Stimulated activated CD4-positive, alpha-beta T cell treated with anti-CD3 and anti-CD28 coated beads, Interleukin-4, amount 100 ng/mL, for 1 hour (primary cell): ENCODE data around the gene CCDC170.

Experiments used
- DNase-seq: peaks from one replicate; pipeline ENCODE4 v3.0.0-alpha.2; 2020

Gene CCDC170

DNA sequence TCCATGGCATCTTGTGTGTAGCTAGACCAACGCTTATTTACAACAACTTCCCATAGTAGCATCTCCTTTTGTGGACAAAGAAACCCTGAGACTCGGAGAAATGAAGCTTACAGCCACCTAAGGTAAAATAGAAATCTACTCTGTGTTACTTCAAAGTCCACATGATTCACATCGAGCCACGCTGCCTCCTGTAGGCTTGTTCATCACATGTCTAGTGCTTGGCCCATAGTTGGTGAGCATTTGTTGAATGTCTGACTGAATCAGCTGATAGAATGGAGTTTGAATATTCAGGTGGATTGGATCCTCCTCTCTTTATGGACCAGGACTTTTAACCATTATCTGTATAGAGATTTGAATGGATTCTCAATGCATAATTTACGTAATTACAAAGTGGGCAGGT, 130.7 kb downstream of the CCDC170 start:
- DNase-seq: no peak

DNA sequence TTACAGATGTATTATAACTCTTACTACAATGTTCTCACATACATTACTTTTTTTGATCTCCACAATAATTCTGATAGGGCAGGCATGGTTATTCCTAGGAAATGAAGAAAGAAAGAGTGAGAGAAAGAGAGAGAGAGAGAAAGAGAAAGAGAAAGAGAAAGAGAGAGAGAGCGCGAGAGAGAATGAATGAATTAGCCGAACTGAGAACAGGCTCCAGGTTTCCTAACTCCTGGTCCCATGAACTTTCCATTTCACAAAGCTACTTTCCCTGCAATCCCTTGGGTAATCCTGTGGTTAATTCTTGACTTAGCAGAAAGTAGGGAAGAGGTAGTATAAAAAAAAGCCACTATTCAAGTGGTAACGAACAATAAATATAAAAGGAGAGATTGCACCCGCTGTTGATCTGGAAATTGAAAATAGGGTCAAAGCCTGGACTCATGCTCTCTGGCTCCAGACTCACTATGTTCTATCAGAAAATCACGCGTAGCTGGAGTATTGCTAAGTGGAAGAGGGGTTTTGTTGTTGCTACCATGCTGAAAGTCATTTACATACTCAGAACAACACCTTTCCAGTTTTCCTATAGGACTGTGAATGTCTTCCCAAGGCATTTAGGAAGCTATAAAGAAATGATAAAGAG, 131.2 kb downstream of the CCDC170 start:
- DNase-seq: no peak

DNA sequence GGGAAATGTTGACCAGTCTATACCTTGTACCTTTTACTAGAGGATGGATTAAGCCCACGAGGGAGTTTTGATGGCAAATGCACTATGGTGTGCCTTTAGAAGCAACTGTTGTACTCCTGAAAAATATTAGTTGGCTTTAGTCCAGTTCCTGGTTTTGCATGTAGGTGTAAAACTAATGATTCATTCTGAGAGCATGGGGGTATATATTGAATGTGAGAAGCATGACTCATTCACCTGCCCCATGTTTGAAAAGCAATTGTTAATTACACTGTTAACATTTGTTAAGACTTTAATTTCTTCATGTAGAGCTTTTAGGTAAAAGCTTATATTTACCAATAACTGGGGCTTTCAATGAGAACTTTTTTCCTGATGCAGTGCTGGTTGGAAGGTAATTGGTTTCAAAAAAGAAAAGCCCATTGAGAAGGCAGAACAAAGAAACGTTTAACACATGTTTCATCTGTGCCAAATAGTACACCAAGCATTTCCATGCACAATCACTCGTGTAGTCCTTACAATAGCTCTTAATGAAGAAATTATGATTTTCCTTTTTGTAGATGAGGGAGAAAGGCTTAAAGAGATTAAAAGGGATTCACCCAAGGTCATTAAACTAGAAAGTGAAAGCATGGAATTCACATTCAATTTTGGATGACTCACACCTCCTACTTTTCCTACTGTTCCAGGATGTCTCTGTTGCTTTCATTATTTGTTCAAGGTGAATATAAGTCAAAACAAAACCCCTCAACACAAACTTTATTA, 134.1 kb downstream of the CCDC170 start:
- DNase-seq: no peak

DNA sequence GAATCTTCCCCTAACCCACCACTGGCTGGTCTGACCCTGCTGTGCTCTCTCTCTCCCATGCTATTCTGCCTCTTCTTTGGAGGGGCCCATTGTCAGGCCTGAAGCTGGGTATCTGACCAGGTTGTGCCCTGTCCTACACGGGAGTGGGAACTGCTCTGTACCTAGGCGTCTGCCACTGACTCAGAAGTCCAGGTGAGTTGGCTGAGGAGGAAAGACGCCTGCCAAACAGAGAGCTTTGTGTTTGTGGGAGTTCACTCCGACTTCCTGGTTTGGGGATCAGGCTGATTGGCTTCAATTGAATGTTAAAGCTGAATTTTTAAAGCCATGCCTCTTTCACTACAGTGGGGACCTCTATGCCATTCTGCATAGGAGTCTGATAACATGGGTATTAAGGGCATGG, 136.0 kb downstream of the CCDC170 start:
- DNase-seq: no peak

DNA sequence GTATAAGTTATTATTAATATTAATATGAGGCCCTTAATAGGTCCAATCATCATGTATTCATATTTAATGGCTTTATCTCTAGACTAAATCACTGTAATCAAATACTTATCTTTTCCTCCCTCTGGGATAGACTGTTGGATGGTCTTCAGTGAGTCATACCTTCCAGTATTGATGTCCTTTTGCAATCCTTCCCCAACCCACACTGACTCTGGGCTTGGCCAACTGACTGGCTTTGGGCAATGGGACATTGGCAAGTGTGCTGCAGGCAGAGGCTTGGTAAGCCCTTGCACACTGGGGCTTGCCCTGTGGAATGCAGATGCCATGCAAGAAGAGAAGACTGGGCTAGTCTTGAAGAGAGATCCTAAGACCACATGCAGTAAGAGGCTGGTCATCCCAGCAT, 136.6 kb downstream of the CCDC170 start:
- DNase-seq: no peak

DNA sequence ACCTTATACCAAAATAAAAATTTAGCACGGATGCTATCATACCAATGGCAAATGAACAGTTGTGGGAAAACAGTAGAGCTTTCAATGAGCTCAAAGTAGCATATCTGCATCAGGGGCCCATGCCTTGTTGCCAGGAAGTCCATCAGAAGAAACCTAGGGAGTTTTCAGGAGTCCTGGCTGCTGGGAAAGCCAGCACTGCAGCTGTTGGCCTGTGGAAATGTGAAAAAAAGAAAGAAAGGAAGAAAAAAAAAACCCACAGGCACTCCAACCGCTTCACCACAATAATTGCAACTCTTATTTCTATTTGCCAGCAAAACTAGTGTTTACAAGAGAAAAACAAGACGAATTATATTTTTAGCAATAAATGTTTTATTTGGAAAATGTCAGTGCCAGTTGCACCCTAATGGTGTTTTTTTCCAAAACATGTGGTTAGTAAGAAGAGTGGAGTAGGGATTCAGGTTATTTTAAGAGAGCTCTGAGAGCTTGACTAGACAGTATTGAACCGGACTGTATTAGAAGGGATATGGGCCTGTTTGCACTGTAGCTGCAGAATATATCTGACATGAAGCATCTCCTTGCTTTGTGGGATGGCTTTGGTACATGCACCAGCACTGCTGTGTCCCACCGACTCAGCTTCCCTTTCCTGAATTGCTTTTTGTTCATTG, 137.3 kb downstream of the CCDC170 start:
- no peak for DNase-seq

DNA sequence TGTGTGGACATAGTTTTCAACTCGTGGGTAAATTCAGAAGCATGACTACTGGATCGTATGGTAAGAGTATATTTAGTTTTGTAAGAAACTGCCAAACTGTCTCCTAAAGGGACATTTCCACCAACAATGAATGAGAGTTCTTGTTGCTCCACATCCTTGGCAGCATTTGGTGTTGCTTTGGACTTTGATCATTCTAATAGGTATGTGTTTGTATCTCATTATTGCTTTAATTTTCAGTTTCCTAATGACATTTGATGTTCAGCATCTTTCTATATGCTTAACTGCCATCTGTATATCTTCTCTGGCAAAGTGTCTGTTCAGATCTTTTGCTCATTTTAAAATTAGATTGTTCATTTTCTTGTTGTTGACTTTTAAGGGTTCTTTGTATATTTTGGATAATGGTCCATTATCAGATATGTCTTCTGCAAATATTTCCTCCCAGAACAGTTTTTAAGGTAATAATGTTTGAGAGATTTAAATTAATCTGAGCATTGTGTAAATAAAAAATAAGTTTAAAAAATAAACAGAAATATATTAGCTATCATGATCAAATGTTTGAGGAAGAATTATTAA, 138.7 kb downstream of the CCDC170 start:
- DNase-seq: no peak

DNA sequence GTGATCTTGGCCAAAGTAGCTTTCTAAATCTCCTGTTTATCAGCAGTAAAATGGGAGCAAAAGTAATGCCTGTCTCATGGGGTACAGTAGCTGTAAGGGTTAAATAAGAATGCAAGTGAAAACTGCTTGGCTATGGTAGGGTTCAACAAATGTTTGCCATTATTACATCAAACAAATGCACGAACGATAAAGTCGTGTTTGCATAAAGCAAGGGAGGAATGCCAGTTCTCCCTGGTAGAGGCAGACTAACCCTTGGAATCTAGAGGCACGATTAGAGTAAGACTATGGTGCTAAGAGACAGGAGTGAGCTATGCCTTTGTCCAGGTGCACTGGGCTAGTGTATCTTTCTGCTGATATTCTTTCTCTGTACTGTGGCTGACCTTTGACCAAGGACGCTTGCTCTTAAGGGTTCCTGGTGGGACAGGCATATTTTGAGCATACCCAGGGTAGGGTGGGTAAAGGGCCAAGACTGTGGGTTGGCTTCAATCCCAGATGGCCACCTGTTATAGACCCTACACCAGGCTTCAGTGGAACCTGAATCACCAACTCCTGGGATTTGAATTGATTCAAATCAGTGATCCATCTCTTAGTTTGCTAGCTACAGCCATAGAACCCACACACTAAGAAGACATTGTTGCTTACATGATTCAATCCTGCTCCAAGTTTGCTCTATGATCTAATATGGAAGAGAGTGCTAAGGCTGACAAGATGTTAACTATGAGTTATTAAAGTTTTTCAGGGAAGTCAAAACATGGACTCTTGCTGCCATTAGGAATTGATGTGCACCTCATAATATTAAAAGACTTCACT, 139.9 kb downstream of the CCDC170 start:
- DNase-seq: no peak

DNA sequence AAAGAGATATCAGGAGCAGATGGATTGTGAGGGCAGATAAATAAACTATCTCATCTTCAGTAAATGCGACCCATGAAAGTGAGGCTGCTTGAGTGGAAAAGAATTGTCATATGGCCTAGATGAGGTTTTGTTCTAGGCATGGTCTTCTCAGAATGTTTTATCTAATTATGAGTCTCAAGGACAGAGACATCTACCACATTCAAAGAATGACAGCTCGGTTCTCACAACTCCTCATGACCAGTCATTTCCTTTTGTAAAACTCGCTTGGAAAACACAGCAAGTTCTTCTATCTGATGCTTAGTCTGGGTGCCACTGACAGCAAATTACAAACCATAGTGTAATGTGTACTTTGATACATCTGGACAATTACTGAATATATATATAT, 140.5 kb downstream of the CCDC170 start:
- no peak for DNase-seq

DNA sequence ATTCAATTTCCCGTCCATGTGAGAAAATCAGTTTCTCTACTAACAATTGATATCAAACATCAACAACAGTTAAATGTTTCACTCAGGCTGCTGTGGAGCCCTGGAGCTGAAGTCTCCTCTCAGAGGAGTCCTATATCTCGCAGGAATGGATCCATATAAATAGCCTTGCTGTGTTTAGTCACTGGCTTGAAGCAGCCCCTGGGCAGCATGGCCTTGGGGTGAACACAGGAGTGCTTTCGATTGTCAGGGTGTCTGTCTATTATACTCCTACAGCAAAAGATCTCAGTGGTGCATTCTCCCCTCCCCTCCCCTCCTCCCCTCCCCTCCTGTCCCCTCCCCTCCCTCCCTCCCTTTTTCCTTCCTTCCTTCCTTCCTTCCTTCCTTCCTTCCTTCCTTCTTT, 141.9 kb downstream of the CCDC170 start:
- no peak for DNase-seq

DNA sequence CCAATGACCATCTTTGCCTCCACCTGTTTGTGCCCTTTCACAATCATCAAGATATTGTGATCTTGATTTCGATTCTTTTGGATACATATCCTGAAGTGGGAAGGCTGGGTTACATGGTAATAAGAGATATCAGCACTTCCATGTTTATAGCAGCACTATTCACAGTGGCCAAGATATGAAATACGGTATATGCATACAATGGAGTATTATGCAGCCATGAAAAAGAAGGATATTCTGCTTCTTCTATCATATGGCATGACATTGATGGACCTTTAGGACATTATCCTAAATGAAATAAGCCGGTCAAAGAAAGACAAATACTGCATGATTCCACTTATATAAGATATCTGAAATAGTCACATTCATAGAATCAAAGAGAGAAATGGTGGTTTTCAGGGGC, 144.0 kb downstream of the CCDC170 start:
- DNase-seq: no peak

DNA sequence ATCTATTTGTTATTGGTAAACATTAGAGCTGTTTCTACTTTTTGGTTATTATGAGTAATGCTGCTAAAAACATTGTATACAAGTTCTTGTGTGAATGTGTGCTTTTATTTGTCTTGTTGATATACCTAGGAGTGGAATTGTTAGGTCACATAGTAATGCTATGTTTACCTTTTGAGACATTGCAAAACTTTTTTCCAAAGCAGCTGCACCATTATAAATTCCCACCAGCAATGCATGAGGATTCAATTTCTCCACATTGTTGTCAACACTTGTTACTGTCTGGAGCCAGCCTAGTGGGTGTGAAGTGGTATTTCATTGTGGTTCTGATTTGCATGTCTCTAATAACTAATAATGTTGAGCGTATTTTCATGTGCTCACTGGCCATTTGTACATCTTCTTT, 145.9 kb downstream of the CCDC170 start:
- no peak for DNase-seq

DNA sequence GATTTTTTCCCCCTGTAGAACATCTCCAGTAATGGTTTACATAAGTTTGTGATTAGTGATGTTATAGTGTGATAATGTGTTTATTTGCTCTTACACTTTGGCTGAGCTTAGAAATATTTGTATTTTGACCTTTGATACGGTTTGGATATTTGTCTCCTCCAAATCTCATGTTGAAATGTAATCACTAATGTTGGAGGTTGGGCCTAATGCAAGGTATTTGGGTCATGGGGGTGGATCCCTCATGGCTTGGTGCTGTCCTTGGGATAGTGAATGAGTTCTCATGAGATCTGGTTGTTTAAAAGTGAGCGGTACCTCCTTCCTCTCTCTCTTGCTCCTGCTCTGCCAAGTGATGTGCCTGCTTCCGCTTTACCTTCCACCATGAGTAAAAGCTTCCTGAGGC, 147.2 kb downstream of the CCDC170 start:
- no peak for DNase-seq

DNA sequence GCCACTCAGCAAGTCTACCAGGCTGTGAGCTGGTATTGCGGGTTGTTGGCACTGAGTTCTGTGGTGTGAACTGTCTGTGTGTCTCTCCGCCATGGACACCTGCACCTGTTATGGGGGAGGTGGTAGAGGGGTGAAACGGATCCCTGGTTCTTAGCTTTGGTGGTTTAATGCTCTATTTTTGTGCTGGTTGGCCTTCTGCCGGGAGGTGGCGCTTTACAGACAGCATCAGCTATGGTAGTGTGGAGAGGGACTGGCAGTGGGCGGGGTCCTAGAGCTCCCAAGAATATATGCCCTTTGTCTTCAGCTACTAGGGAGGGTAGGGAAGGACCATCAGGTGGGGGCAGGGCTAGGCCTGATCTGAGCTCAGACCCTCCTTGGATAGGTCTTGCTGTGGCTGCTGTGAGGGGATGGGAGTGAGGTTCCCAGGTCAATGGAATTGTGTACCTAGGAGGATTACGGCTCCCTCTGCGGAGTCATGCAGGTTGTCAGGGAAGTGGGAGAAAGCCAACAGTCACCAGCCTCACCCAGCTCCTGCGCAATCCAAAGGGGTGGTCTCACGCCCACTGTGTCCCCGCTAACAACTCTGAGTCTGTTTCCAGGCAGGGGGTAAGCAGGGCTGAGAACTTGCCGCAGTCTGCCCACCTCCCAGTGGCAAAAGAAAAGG, 154.3 kb downstream of the CCDC170 start:
- DNase-seq: peak; percentile 4

DNA sequence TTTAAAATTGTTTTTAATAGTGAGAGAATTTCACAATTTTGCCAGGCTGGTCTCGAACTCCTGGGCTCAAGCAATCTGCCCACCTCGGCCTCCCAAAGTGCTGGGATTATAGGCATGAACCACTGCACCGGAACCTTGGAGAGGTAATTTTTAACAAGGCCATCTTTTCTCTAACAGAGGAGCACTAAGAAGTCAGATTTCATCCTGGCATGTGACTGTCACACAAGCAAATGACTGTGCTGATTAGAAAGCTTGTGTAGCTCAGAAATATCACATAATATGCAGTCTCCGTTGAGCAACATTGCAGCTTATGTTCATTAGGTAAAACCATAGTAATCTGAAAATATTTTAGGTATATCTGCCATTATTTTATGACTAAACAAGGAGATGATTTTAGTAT, 156.0 kb downstream of the CCDC170 start:
- no peak for DNase-seq

DNA sequence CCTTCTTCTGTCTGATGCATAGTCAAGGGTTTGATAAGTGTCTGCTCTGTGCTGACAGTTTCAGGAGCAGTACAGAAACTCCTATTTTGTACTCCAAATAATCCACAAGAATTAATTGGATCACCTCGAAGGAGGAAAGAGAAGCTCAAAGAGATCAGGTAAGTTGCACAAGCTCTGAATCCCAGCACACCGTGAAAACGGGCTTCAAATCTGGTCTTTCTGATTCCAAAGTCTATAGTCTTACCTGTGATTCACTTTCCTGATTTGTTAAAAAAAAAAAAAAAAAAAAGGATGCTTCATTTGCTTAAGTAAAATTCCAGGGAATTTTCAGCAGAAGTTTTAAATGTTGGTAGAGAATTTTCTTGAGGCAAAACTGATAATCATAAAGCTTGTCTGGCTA, 157.8 kb downstream of the CCDC170 start:
- no peak for DNase-seq

DNA sequence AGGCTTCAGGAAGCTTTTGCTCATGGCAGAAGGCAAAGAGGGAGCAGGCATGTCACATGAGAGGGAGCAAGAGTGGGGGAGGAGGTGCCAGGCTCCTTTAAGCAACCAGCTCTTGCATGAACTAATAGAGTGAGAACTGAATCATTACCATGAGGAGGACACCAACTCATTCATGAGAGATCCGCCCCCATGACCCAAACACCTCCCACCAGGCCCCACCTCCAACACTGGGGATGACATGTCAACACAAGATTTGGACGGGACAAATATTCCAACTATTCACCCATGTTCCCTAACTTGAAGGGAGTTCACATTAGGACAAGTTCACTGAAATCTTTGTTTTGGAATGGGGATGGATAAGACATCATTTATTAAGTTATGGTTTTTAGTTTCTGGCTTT, 158.5 kb downstream of the CCDC170 start:
- no peak for DNase-seq

DNA sequence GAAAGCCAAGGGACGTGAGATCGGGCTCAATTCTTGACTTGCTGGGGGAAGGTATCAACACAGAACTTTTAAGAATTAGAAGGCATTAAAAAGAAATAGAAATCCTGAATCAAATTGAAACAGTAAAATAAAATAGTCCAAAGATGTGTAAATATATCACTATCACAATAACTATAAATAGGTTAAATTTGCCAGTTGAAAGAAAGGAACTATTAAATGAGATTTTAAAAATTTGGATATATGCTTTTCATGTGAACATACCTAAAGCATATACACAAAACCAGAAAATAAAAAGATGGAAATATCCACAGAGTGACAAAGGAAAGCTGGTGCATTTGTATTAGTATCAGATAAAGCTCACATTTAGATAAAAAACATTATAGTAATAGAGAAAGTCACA, 161.3 kb downstream of the CCDC170 start:
- no peak for DNase-seq

DNA sequence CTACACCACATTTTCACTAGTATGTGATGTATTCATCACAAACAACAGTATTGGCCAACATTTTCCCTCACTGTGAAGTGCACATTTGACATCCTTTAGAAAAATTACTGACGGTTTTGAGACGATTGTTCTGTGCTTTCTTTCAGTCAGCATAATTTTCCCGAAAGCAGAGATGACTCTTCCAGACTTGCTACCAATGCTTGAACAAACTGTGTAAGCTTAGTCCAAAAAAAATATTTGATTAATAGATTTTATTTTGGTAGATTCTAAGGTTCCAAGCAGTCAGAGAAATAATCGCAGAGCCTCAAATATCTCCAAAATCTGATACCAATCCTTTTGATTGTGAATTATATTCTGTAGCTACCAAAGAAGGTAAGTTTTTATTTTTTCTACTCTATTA, 162.6 kb downstream of the CCDC170 start:
- no peak for DNase-seq

DNA sequence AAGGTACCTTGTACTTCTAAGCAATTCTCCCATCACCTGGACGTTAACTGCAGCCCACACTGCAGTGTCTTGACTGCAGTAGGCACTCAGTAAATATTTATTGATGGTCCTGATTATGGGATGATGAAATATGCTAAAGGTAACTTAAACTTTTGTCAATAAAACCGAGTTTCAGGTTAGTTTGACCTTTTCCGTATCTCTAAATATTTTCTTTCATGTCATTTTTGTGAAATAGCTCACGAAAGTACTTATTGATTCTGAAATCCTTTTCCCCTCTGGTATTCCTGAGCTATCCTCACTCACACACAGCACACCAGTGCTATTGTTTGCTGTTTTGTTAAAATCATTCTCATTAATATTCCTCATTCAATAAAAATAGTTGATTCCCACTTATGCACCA, 164.3 kb downstream of the CCDC170 start:
- DNase-seq: no peak

DNA sequence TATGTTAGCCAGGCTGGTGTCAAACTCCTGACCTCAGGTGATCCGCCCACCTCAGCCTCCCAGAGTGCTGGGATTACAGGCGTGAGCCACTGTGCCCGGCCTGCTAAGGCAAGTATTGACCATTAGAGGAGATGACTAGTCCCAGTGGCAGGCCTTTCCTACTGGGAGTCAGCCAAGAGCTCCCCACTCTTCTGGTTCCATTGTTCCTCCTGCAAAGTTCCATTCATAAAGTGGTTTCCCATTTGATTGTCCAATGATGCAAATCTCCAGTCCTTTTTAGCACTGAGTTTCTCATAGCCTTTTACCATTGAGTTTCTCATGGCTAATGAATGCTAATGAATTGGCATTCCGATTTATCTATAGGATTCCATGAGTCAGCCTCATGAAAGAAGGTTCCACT, 165.4 kb downstream of the CCDC170 start:
- no peak for DNase-seq

DNA sequence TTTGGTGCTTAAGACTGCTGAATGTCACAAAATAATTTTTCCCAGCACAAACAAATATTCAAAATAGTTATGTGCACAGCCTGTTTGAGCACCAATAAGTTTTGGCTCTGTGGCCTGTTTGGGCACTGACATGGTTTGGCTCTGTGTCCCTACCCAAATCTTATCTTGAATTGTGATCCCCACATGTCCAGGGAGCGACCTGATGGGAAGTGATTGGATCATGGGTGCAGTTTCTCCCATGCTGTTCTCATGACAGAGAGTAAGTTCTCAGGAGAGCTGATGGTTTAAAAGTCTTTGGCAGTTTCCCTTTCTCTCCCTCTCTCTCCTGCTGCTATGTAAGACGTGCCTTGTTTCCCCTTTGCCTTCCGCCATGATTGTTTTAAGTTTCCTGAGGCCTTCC, 167.7 kb downstream of the CCDC170 start:
- no peak for DNase-seq

DNA sequence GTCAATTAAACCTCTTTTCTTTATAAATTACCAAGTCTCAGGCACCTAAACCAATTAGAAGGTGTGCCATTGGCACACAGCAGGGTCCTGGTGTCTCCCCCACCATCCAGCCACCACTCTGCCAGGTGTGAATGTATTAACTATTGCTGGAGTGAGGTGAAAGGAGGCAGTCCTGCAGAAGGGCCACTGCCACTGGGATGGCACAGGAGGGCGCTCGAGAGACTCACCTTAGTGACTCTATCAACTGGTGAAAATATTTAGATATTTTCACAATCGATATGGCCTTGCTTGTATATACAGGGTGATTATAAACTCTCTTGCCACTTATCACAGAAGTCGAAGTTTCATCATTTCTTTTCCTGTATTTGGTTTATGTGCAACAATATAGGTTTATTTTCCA, 168.1 kb downstream of the CCDC170 start:
- DNase-seq: no peak
